NCI-H1092 (cell line): ENCODE results near the gene IRF2.

ENCODE experiments used
- DNase-seq: peaks from one replicate; lab custom pipeline; 2025; lab: John Stamatoyannopoulos, UW

Gene IRF2

GRCh38 chr4:184368290-184368689, 106.1 kb downstream of the IRF2 start:
- no peak for DNase-seq

- no peak for DNase-seq
These were observed 110.0 kb downstream of the IRF2 start for GRCh38 chr4:184364100-184364921.

GRCh38 chr4:184363258-184363657, 111.1 kb downstream of the IRF2 start:
- DNase-seq: no peak

GRCh38 chr4:184362396-184362795, 112.0 kb downstream of the IRF2 start:
- DNase-seq: no peak

GRCh38 chr4:184361443-184361842, 112.9 kb downstream of the IRF2 start:
- no peak for DNase-seq

GRCh38 chr4:184359888-184360287, 114.5 kb downstream of the IRF2 start:
- DNase-seq: no peak

GRCh38 chr4:184358521-184359232, 115.7 kb downstream of the IRF2 start:
- no peak for DNase-seq

GRCh38 chr4:184357772-184358171, 116.6 kb downstream of the IRF2 start:
- DNase-seq: no peak

- no peak for DNase-seq
These were observed 117.2 kb downstream of the IRF2 start for GRCh38 chr4:184357165-184357564.

GRCh38 chr4:184356366-184356765, 118.0 kb downstream of the IRF2 start:
- no peak for DNase-seq

- no peak for DNase-seq
These were observed 118.5 kb downstream of the IRF2 start for GRCh38 chr4:184355857-184356256.

- DNase-seq: no peak
These were observed 119.2 kb downstream of the IRF2 start for GRCh38 chr4:184355111-184355604.

- no peak for DNase-seq
These were observed 121.5 kb downstream of the IRF2 start for GRCh38 chr4:184352891-184353290.

GRCh38 chr4:184351560-184352451, 122.5 kb downstream of the IRF2 start:
- no peak for DNase-seq

GRCh38 chr4:184350964-184351363, 123.4 kb downstream of the IRF2 start:
- no peak for DNase-seq

GRCh38 chr4:184350213-184350817, 124.0 kb downstream of the IRF2 start:
- DNase-seq: no peak

- no peak for DNase-seq
These were observed 124.9 kb downstream of the IRF2 start for GRCh38 chr4:184349283-184350039.

- no peak for DNase-seq
These were observed 125.8 kb downstream of the IRF2 start for GRCh38 chr4:184348311-184349233.

GRCh38 chr4:184347251-184348239, 126.8 kb downstream of the IRF2 start:
- DNase-seq: no peak
